ENCODE data around the gene ARID5B.

ARID5B gene

GRCh38 chr10:61899997-61900828, 1.3 kb upstream of the ARID5B start (continued):
- TF ChIP-seq ZNF211 (tag by site-specific recombination; IDR thresholded peaks at IDR 0.05; ENCODE audit: low read depth) = no peak
- peak; percentile 97 for TF ChIP-seq ZNF664 (tag by site-specific recombination; IDR thresholded peaks at IDR 0.05)
- no peak for TF ChIP-seq ZBTB48 (tag by site-specific recombination; IDR thresholded peaks at IDR 0.05)
- no peak for TF ChIP-seq ZNF26 (tag by site-specific recombination; IDR thresholded peaks at IDR 0.05)
- no peak for TF ChIP-seq ZNF354C (tag by site-specific recombination; IDR thresholded peaks at IDR 0.05; ENCODE audit: borderline replicate concordance, low read depth)
- TF ChIP-seq SP3 (tag by site-specific recombination; IDR thresholded peaks at IDR 0.05) = peak; percentile 34; the same call in 1 of the 2 replicates
- peak; percentile 84 for TF ChIP-seq PATZ1 (tag by site-specific recombination; IDR thresholded peaks at IDR 0.05)
- no peak for TF ChIP-seq ZNF555 (tag by site-specific recombination; conservative IDR thresholded peaks at IDR 0.05)
- TF ChIP-seq ZNF335 (tag by site-specific recombination; conservative IDR thresholded peaks at IDR 0.05) = peak; percentile 73
- TF ChIP-seq ZXDB (tag by site-specific recombination; IDR thresholded peaks at IDR 0.05) = peak; percentile 73
- 0 out of 2 replicates have a peak, but pooled peaks have one; percentile 52 for TF ChIP-seq ZNF610 (tag by site-specific recombination; IDR thresholded peaks at IDR 0.05; ENCODE audit: borderline replicate concordance)
- no peak for TF ChIP-seq KLF7 (tag by site-specific recombination; IDR thresholded peaks at IDR 0.05; ENCODE audit: borderline replicate concordance)
- TF ChIP-seq ZSCAN5A (tag by site-specific recombination; IDR thresholded peaks at IDR 0.05) = no peak
- peak; percentile 53; the same call in 1 of the 2 replicates for TF ChIP-seq ZBTB6 (tag by site-specific recombination; IDR thresholded peaks at IDR 0.05)
- TF ChIP-seq ZNF561 (tag by site-specific recombination; IDR thresholded peaks at IDR 0.05; ENCODE audit: borderline replicate concordance) = 0 out of 2 replicates have a peak, but pooled peaks have one; percentile 17
- TF ChIP-seq ZNF701 (tag by site-specific recombination; IDR thresholded peaks at IDR 0.05) = no peak
- TF ChIP-seq ZNF747 (tag by site-specific recombination; IDR thresholded peaks at IDR 0.05) = no peak
- TF ChIP-seq ZNF416 (tag by site-specific recombination; IDR thresholded peaks at IDR 0.05) = no peak
- peak; percentile 14; the same call in 1 of the 2 replicates for TF ChIP-seq BCL6B (tag by site-specific recombination; IDR thresholded peaks at IDR 0.05)
- TF ChIP-seq RBAK (tag by site-specific recombination; IDR thresholded peaks at IDR 0.05) = no peak
- TF ChIP-seq HOXA7 (CRISPR knock-in tag; IDR thresholded peaks at IDR 0.05; ENCODE audit: borderline replicate concordance) = no peak
- TF ChIP-seq KLF10 (tag by site-specific recombination; IDR thresholded peaks at IDR 0.05) = peak; percentile 80
- TF ChIP-seq ZSCAN4 (tag by site-specific recombination; IDR thresholded peaks at IDR 0.05) = no peak; the same call in 1 of the 2 replicates
- TF ChIP-seq ZNF837 (tag by site-specific recombination; IDR thresholded peaks at IDR 0.05) = no peak
- TF ChIP-seq ZBTB11 (tag by site-specific recombination; conservative IDR thresholded peaks at IDR 0.05; ENCODE audit: low read depth) = peak; percentile 36
- peak; percentile 40; the same call in 1 of the 2 replicates for TF ChIP-seq ZNF394 (tag by site-specific recombination; IDR thresholded peaks at IDR 0.05; ENCODE audit: borderline replicate concordance)
- TF ChIP-seq ZNF785 (tag by site-specific recombination; IDR thresholded peaks at IDR 0.05) = no peak

Data from HEK293 (cell line).